Right hindlimb (tissue), 1 donor: ENCODE data around the gene TAGLN3.
A peak's percentile ranks its signal among the peaks of the same experiment; 100 is the strongest.
"Not testable (repeated sequence)": the region's sequence is repeated elsewhere in the genome, so short reads cannot be mapped to it uniquely, and the experiment has no call there.

Experiments used
- DNase-seq: peaks from one replicate; pipeline ENCODE4 v3.0.0-alpha.2; 2018

TAGLN3 gene

DNA sequence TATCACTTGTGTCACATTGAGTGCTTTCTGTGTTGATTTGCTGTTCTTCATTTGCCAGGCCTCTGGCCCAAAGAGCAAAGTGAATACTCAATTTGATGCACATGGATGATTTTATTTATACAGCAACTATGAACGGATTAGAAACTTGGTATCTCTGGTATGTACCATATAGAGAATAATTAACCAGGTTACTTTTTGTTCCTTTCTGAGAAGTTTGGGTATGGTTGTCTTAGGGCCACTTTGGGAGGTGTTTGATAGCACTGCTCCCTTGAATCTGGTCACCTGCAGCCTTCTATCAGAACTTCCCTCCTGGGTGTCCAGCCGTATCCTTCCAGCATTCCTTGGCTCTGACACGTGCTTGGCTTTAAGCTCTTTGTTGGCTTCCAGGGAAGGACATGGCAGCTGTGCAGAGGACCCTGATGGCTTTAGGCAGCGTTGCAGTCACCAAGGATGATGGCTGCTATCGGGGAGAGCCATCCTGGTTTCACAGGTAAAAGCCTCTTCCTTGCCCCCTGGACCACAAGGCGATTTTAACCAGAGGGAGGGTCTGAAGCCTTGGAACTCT lies 12.7 kb downstream of the TAGLN3 start:
- no peak for DNase-seq

DNA sequence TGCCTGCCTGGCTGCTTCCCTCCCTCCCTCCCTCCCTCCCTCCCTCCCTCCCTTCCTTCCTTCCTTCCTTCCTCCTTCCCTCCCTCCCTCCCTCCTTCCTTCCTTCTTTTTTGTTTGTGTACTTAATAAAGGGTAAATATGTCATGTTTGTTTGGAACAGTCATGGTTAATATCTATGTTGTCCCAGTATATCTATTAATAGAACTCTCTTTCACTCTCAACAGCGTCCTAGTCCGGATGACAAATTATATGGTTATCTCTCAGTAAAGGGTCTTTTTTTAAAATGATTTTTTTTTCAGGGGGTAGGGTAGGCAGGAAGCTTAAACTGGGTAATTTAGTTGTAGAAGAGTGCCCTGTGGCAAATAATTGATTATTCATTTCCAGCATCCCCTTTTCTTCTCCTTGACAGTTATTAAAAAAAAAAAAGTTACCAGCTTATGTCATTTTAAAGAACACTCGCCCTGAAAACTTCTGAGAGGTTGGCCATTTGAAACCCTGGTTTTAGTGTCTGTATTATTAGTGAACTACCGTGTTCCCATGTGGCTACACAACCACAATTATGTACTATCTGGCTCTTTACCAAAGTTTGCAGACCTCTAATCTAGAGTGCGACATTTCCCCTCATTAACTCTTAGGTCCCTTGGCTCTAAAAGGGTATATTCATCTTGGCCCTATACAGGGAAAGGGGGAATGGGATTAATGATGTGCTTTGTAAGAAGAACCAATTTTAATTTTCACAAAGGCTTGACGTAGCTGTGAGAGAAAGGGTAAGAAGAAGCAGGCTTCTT lies 13.7 kb downstream of the TAGLN3 start:
- DNase-seq = no peak

- DNase-seq = peak; percentile 71
Observed at GRCh38 chr3:112013058-112013783, 14.5 kb downstream of the TAGLN3 start.

DNA sequence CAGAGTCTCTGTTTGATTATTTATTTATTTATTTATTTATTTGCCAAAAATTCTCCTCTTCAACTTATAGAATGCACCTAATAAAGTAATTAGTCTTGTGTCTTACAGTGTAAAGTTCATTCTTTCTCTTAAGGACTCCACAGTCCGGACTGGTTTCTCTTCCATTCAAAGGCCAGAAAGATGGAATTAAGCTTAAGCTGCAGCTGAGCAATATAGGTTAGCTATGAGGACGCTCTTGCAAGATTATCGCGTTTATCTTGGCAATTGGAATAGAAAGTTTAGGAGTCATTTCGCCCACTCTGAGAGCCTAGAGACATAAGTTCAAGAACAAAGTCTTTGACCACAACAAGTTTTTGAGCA lies 15.0 kb downstream of the TAGLN3 start:
- DNase-seq = no peak

DNA sequence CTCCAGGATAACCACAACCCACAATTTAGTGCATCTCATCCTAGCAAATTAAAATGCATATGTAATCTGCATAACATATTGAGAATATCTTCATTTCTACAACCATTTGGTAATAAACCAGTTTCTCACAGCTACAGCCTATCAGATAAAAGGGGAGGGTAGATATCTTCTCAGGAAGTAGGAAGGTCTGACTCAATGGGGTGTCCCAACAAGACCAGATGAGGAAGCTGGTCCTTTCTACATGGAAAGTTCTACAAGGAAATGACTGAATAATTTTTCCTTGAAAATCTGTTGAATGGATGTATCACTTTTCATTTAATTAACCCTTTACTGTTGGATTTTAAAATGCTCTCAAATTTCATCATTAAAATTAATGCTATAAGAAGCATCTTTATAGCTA lies 18.4 kb downstream of the TAGLN3 start:
- no peak for DNase-seq

GRCh38 chr3:112018712-112019111 lies 20.0 kb downstream of the TAGLN3 start:
- DNase-seq = no peak

DNA sequence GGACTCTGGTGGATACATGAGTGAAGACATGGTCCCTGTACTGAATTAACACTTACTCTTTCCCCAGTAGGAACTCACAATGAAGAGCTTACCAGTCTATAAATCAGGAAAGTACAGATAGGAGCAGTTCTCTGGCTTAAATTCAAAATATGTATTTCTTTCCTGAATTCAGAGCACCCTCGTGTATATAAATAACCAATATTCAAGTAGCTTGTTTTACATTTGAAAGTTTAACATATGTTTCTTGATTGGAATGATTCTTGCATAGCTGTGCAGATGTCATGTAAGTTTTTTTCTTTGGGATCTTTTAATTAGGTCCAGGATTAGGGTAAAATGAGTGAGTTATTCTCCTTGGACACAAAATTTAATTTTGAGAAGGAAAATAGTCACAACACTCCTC lies 21.0 kb downstream of the TAGLN3 start:
- DNase-seq = no peak

DNA sequence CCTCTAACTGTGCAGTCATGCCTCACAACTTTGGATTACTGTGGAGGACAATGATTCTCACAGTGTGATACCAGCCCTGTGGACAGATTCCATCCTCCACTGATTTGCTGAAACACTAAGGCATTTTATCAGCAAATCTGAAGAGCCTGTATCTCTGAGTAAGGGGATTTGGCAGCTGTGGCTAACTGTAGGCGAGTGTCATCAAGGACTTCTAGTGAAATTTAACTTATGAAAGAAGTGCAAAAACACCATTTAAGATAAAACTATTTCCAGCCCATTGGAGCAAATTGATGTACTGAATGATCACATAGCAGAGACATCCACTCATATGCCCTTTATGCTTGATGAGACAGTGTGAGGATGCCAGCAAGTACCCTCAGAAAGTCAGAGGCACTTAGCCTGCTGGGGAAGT lies 22.0 kb downstream of the TAGLN3 start:
- no peak for DNase-seq

DNA sequence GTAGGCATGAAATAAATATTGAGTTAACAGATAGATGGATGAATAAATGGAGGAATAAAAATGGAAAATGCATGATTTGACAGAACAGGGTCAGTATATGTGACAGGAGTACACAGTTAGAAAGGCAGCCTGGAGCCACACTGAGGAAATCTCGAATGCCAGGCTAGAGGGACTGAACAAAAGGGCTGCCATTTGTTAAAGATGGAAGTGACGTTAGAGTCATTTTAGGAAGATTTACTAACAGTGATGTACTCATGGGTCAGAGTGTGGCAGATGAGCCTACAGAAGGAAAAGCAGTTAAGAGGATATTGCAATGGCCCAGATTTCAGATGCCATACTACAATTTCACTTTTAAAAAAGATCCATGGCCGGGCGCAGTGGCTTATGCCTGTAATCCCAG lies 28.4 kb downstream of the TAGLN3 start:
- DNase-seq = no peak

- DNase-seq = no peak
Observed at GRCh38 chr3:112027826-112028225, 29.1 kb downstream of the TAGLN3 start.

DNA sequence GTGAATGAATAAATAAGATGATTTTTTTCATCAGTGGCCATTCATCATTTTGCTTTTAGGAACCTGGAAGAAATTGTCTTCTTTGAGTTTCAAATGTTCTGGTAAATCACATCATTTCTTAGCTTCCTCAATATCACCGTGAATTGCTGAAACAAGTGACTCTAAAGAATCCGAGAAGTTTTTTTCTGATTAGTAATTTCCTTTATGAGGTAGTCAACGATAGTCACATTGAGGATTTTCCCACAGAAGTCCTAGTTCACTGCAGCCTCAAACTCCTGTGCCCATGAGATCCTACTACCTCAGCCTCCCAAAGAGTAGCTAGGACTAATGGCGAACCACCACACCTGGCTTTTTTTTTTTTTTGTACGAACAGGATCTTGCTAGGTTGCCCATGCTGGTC lies 32.2 kb downstream of the TAGLN3 start:
- no peak for DNase-seq

DNA sequence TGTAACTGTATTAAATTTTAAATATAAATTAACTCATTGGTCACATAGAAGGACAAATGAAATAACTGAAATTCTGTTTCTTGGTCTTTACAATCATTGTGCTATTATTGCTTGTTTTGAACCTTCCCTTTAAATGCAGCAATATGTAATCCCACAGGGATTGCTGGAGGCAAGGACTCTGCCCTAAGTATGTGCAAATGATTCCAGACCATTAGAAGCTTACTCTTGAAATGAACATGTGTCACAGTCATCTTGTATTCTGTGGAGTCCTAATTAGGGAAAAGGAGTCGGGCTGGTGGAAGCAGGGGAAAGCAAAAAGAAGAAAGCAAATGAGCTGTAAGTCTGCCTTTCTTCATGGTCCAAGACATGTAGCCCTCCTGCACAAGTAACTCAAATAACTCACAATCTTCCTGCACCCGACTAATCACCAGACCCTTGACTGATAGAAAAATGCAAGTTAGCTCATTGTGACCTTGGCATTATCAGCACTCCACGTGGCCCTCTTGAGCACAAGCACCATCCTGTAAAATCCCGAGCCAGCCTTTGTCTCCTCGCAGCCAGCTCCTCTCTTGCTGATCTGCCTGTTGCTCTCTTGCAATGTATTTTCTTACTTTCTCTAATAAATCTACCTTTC lies 33.5 kb downstream of the TAGLN3 start:
- no peak for DNase-seq

DNA sequence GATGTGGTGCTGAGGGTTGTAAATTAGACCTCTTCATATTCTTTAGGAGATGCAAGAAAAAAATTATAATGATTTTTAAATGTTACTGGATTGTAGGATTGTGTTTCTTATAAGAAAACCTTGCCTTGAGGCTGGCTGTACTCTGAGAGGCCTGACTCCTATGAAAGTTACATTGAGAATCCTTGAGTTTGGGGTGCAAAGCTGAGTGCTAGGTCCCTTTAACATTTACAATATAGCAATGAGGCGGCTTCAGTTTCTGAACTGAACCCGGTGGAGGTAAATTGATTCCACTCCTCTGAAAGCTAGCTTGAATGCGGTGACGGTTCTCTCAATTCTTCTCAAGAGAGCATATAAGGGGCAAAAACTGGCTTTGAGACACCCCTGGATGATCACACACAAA lies 35.7 kb downstream of the TAGLN3 start, which contains the start of gene TMPRSS7:
TMPRSS7 (plus strand) TSS at position 301 of the 400 bp plus-strand sequence. CDS start 110 bp downstream, outside the sequence.
- no peak for DNase-seq

DNA sequence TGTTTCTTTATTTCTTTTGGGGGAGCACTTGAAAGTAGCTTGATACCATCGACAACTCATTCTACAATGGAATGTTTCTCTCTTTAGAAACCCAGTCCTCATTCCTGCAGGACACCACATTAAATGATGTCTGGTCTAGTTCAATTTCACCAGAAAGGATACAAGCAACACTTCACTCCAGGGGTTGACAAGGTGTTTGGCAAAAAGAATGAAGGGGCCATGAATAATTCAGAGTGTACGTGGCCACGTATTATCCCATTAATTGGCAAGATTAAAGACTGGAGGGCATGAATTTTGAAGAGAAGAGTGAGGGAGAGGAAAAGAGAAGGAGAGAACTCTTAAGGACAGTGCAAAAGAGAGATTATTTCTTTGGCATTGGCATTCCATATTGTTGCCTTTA lies 36.5 kb downstream of the TAGLN3 start:
- DNase-seq = no peak

DNA sequence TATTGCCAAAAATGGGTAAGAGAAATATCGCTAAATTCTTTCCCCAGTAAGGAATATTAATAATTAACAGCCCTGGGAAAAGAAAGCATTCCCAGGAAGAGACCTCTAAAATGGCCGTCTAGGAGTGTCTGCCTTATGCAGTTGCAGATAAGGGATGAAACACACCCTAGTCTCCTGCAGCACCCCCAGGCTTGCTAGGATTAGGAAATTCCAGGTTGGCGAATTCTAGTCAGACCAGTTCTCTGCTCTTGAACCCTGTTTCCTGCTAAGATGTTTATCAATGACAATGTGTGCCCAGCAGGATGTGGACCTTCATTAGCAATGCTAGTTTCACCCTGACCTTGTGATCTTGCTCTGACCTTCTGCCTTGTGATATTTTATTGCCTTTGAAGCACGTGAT lies 38.5 kb downstream of the TAGLN3 start:
- not testable (repeated sequence) for DNase-seq

DNA sequence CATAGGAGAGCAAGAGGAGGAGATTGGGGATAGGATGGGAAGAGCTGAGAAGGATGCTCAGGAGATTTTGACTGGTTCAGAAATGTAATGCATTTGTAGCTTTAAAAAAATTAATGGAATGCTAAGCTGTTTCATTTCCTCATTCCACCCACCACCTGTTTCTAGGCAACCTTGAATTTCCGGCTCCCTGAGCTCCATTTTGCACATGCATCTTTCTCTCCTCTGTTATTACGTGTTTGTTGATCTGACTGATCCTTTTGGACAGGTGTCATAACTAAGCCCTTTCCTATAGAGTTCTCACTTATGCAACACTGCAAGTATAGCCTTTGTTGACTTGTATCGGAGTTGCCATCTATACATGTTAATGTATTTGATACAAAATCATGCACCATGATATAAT lies 40.1 kb downstream of the TAGLN3 start:
- DNase-seq = no peak

DNA sequence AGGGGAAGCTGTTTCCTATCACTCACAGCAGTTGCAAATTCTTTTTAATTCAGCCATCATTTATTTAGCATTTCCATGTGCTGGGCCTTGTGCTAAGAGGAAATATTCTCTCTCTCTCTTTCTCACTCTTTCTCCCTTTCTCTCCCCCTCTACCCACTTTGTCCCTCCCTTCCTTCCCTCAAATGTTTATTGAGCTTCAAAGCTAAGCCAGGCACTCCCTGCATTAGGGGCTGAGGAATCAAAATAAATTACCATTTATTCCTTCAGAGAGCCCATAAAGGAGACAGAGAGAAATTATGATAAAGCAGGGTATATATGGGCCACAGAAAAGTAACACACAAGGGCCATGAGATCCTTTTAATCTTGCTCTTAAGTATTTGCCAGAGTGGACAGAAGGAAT lies 42.6 kb downstream of the TAGLN3 start:
- no peak for DNase-seq

GRCh38 chr3:112042842-112043280 lies 44.1 kb downstream of the TAGLN3 start:
- DNase-seq = no peak

GRCh38 chr3:112043621-112044201 lies 45.0 kb downstream of the TAGLN3 start:
- peak; percentile 54 for DNase-seq

- no peak for DNase-seq
Observed at GRCh38 chr3:112046599-112046998, 47.9 kb downstream of the TAGLN3 start.

DNA sequence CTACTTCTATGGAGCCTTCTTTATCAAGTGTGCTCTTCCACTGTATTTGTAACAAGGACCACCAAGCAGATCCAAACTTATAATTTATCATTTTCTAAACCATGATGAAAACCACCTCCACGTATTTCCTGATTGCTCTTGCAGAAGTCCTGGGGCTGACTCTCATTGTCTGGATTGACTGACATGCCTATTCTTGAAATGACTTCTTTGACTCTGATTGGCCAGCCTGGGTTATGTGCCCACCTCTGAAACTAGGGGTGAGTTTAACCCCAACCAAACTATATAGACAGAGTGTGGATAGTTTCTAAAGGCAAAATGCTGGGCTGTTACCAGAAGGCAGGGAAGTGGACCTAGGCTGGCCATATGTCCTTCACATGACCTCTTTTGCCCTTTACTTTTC lies 48.5 kb downstream of the TAGLN3 start:
- no peak for DNase-seq

DNA sequence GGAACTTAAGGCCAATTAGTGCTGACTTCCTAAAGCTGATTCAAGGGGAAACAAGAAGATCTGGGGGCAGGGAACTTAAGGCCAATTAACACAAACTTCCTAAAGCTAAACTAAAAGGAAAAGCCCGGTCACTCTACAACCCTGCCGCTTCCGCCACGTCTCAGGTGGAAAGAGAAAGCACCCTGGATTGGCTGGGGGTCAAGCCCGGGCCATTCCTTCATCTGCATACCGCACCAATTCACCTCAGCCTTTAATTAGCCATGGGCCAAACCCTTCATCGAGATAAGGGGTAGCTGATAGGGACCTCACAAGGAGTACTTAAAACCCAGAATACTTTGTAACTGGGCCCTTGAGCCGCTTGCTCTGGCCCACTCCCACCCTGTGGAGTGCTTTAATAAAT lies 50.2 kb downstream of the TAGLN3 start:
- DNase-seq = no peak

DNA sequence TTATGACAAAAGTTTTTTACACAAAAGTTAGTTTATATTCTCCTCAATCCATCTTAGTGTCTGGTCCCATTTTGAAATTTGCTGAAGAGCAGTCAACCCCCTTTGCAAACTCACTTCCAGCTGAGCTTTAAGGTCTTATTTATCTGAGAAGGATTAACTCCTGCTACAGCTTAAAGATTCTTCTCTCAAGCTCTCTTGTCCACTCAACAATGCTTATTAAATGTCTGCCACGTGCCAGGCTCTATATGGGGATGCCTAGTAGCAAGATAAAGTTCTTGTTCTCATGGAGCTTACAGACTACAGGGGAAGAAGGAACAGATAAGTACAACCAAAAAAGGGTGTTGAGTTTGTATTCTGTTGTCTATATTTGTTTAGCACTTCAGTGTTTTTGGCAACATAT lies 54.5 kb downstream of the TAGLN3 start:
- no peak for DNase-seq
